Aorta (tissue), 5 donors: ENCODE results near the gene HSPA14. TPM values are rescaled to one million over a fixed set of nuclear protein-coding genes. Genes with fewer than 3 reads are reported as not detected.
A peak's percentile ranks its signal among the peaks of the same experiment; 100 is the strongest.

Source experiments
- ATAC-seq: fragments of 200-7000 bp; cut with Tn5 transposase; one replicate; pipeline ENCODE4 v1.9.1; 2022; ENCODE audit warnings: moderate library complexity; ENCODE audit not compliant: low FRiP score
- DNase-seq, 2 donors: peaks; one replicate each; pipeline ENCODE4 v3.0.0-alpha.2; 2020
- H3K27ac ChIP-seq, 2 donors: one replicate each; pipeline ENCODE4 v1.5.1; 2013; ENCODE audit warnings: low read length in 2 of 2, mild to moderate bottlenecking in 2 of 2, moderate library complexity in 2 of 2, control low read depth in 1 of 2, inconsistent platforms in 1 of 2, low read depth in 1 of 2
- H3K27me3 ChIP-seq, 2 donors: one replicate each; pipeline ENCODE4 v1.6.1; 2013; ENCODE audit warnings: control low read depth in 1 of 2, low read length in 1 of 2, mild to moderate bottlenecking in 1 of 2, moderate library complexity in 1 of 2; ENCODE audit not compliant: insufficient read depth in 2 of 2, control insufficient read depth in 1 of 2
- H3K36me3 ChIP-seq, 2 donors: one replicate each; pipeline ENCODE4 v1.6.1; 2013; ENCODE audit warnings: control low read depth in 1 of 2, low read length in 1 of 2, mild to moderate bottlenecking in 1 of 2; ENCODE audit not compliant: insufficient read depth in 2 of 2, control insufficient read depth in 1 of 2
- H3K4me1 ChIP-seq, 2 donors: one replicate each; pipeline ENCODE4 v1.6.1; 2013; ENCODE audit warnings: low read length in 2 of 2, control low read depth in 1 of 2, mild to moderate bottlenecking in 1 of 2, moderate library complexity in 1 of 2; ENCODE audit not compliant: insufficient read depth in 2 of 2, control insufficient read depth in 1 of 2
- H3K4me3 ChIP-seq, 2 donors: one replicate each; pipeline ENCODE4 v1.5.1; 2013; ENCODE audit warnings: low read length in 2 of 2, control low read depth in 1 of 2, mild to moderate bottlenecking in 1 of 2
- H3K9me3 ChIP-seq: one replicate; pipeline ENCODE4 v1.6.1; 2013; ENCODE audit warnings: mild to moderate bottlenecking, low read length; ENCODE audit not compliant: control insufficient read depth
- WGBS, 2 donors: extraction: QIAGEN DNeasy Blood & Tissue Kit; methylation state at CpG; one replicate each; pipeline ENCODE4 v1.1.7; 2013; 5-methylcytosine and 5-hydroxymethylcytosine counted together
- intact Hi-C, 2 donors: fragments of 100-400 bp; cut with DNase I; formaldehyde crosslinking; loops; one replicate each; pipeline versions ENCODE4 v1.14.2 to v1.15.0; 2022
- long read RNA-seq, 2 donors: library from polyadenylated mRNA; unstranded; transcript quantifications; one replicate each; pipeline ENCODE4 v2.0.0, GENCODE V29; 2020 to 2021
- polyA plus RNA-seq, 2 donors: library from polyadenylated mRNA; stranded (reverse); fragments of 200-250 nt; gene quantifications; one replicate each; pipeline ENCODE4 v1.2.3, GENCODE V29; 2013
- total RNA-seq, 2 donors: library from RNA; stranded (reverse); fragmentation: NEBNext Ultra II Directional; extraction: Animal tissue kit (Norgen Biotek cat#: 25700); gene quantifications; one replicate each; pipeline ENCODE4 v1.2.1, GENCODE V29; 2021
- donor health status: healthy with polysubstance abuse.
- donor health status: Bipolar disorder and iron deficiency.
- donor health status: DM: no; HTN: no; CAD: no.
- donor health status: DM: no; HTN: no; CAD: no.
- donor health status: DM: yes; HTN: yes; CAD: no.

HSPA14 gene
- total RNA-seq (10 to 100 TPM; 11.5 TPM), polyA plus RNA-seq (10 to 100 TPM in 1 of 2 donors, 1 to 10 TPM in 1; 7.3 to 11.7 TPM)
- long read RNA-seq, donor 1, transcript HSPA14-201 (14 exons, 1,904 nt), result major isoform, 20 of 46 reads
- long read RNA-seq, donor 1, partial matches to known transcripts, result 24 of 46 reads
- long read RNA-seq, donor 1, other reads (novel, unspliced or antisense), result 2 of 46 reads
- long read RNA-seq, donor 2, partial matches to known transcripts, result 3 of 9 reads
- long read RNA-seq, donor 2, other reads (novel, unspliced or antisense), result 2 of 9 reads

GRCh38 chr10:14837757-14838581 is at the start of gene HSPA14, which contains the start of the genes CDNF and MSANTD7:
TSS of gene HSPA14 (plus strand) at chr10:14838306. CDS start at chr10:14838403, 97 bp downstream.
TSS of gene CDNF (minus strand) at chr10:14838037. CDS start at chr10:14837946, 91 bp downstream.
TSS of gene MSANTD7 (plus strand) at chr10:14838306. CDS start at chr10:14842285, 3,979 bp downstream.
- H3K9me3 ChIP-seq, result no peaks in the 10 kb centered on the region
- peak; percentile 99 to 100 for DNase-seq
- no peaks in the 10 kb centered on the region for H3K4me1 ChIP-seq
- ATAC-seq, result peak; percentile 99
- H3K27ac ChIP-seq, result peak within 1 kb of the TSS; percentile 67 to 92
- WGBS, 2 donors, result 0 to 1% methylated on average over 72 of the region's 72 CpGs
- H3K36me3 ChIP-seq, result peaks cover 0 to 2% of the 10 kb centered on the region in 2 donors
- no peaks in the 10 kb centered on the region for H3K27me3 ChIP-seq
- intact Hi-C loops, result loop anchor here in 1 of 2 donors (1.0 to 5.0 kb wide), 2 partner anchors 40 to 236 kb away; partner anchors contain the start of gene SUV39H2
- peak within 1 kb of the TSS; percentile 81 to 93 for H3K4me3 ChIP-seq

- H3K4me1 ChIP-seq, result no peaks in the 10 kb centered on the region
- H3K27me3 ChIP-seq, result no peaks in the 10 kb centered on the region
- no peaks in the 10 kb centered on the region for H3K36me3 ChIP-seq
- no peak for ATAC-seq
- H3K9me3 ChIP-seq, result no peaks in the 10 kb centered on the region
- H3K4me3 ChIP-seq, result no peak overlapping the region
- no peak for DNase-seq
- H3K27ac ChIP-seq, result no peak overlapping the region
- intact Hi-C loops, result no loop called here
- 32 to 53% methylated on average over 5 of the region's 5 CpGs for WGBS, 2 donors
Observed at GRCh38 chr10:14798636-14799035, 39.5 kb upstream of the HSPA14 start.

DNA sequence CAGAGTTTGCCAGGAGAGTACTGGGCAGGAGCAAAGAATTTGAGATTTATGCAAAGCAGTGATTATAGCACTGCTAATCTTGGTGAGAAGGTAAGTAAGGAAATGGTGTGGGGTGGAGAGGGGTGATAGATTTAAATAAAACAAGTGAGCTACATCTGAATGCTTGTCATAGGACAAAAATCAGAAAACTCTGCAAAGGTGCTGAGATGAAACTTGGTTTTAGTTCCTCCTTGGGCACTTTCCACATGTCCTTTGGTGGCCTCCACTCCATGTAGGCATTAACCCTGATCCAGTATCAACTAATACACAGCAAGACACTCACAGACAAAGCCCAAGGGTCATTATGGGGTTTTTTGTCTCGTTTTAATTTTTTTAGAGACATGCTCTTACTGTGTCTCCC is 37.7 kb upstream of the HSPA14 start:
- no peak for ATAC-seq
- H3K4me1 ChIP-seq, result no peaks in the 10 kb centered on the region
- intact Hi-C loops, result no loop called here
- DNase-seq, result no peak
- H3K27me3 ChIP-seq, result no peaks in the 10 kb centered on the region
- H3K9me3 ChIP-seq, result no peaks in the 10 kb centered on the region
- no peaks in the 10 kb centered on the region for H3K36me3 ChIP-seq
- no peak overlapping the region for H3K27ac ChIP-seq
- WGBS, 2 donors, result 48 to 58% methylated on average over 1 of the region's 1 CpG
- no peak overlapping the region for H3K4me3 ChIP-seq

DNA sequence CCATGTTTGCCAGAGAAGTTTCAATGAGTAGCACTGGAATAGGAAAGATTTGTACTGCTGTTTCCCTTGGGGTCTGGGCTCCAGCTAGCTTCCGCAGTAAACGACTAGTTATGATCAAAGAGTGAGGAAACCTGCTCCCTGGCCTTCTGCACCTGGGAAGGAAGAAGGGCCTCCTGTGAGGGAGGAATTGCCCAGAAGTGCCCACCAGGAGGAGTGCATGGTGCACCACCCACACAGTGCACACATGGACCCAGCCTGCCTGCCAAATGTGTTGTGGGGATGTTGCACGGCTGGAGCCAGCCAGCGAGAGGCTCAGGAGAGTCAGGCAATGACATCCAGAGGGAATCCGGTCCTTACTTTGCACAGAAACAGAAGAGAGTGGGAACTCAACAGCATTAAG is 36.4 kb upstream of the HSPA14 start:
- no peaks in the 10 kb centered on the region for H3K9me3 ChIP-seq
- intact Hi-C loops, result loop anchor here in 1 of 2 donors (2.0 kb wide), 1 partner anchor 15 kb away; no protein-coding TSS in a partner anchor
- 65 to 73% methylated on average over 5 of the region's 5 CpGs for WGBS, 2 donors
- DNase-seq (no peak), ATAC-seq (no peak)
- no peak overlapping the region for H3K4me3 ChIP-seq
- no peak overlapping the region for H3K27ac ChIP-seq
- no peaks in the 10 kb centered on the region for H3K36me3 ChIP-seq
- peaks cover 0 to under 1% of the 10 kb centered on the region in 2 donors for H3K4me1 ChIP-seq
- no peaks in the 10 kb centered on the region for H3K27me3 ChIP-seq

DNA sequence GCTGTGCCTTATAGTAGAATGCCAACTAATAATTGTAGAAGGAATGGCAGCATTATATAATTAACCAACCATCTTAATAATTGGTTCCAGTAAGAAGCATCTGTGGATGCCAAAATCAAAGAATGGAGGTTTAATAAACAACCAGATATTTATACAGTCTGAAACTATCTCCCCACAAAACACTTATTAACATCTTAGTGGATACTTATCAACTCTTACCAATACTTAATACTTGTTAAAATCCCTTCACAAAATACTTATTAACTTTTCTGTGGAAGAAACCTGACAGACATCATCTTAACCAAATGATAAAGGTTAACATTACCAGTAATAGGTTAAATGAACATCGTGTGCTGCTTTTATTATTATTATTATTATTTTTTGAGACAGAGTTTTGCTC is 34.3 kb upstream of the HSPA14 start:
- ATAC-seq, result no peak
- Histone ChIP-seq H3K27ac (no peak overlapping the region), H3K27me3 (no peaks in the 10 kb centered on the region), H3K4me1 (peaks cover 0 to 2% of the 10 kb centered on the region in 2 donors), H3K36me3 (no peaks in the 10 kb centered on the region), H3K4me3 (no peak overlapping the region), H3K9me3 (no peaks in the 10 kb centered on the region)
- intact Hi-C loops, result loop anchor here in 1 of 2 donors (2.0 kb wide), 1 partner anchor 13 kb away; no protein-coding TSS in a partner anchor
- no peak for DNase-seq
- WGBS, 2 donors, result 35 to 51% methylated on average over 1 of the region's 1 CpG

DNA sequence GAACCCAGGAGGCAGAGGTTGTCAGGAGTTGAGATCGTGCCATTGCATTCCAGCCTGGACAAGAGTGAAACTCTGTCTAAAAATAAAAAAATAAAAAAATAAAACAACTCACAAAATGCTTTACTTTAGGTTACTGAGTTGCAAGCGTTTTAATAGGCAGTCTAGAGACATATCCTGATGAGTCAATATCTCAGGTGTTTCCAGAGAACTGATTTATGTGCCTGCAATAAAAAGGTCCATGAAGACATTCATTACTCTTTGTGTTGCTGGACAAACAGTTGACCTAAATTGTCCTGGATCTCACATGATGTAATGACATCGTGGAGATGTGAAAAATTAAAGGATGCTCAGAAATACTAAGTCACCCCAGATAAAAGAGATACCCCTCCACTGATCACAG is 31.8 kb upstream of the HSPA14 start:
- Histone ChIP-seq H3K4me3 (no peak overlapping the region), H3K36me3 (no peaks in the 10 kb centered on the region), H3K9me3 (no peaks in the 10 kb centered on the region), H3K4me1 (peaks cover 0 to 2% of the 10 kb centered on the region in 2 donors), H3K27me3 (no peaks in the 10 kb centered on the region), H3K27ac (no peak overlapping the region)
- DNase-seq (no peak), ATAC-seq (no peak)
- intact Hi-C loops, result no loop called here
- 59 to 62% methylated on average over 3 of the region's 3 CpGs for WGBS, 2 donors

GRCh38 chr10:14810969-14811953 is 26.8 kb upstream of the HSPA14 start:
- DNase-seq, result peak in 1 of 2 donors; percentile 33
- 71% methylated on average over 9 of the region's 9 CpGs for WGBS, 2 donors
- Histone ChIP-seq H3K9me3 (no peaks in the 10 kb centered on the region), H3K27me3 (no peaks in the 10 kb centered on the region), H3K36me3 (no peaks in the 10 kb centered on the region), H3K27ac (no peak overlapping the region), H3K4me3 (no peak overlapping the region), H3K4me1 (peaks cover 0 to 2% of the 10 kb centered on the region in 2 donors)
- intact Hi-C loops, result no loop called here
- no peak for ATAC-seq

GRCh38 chr10:14812271-14812670 is 25.8 kb upstream of the HSPA14 start:
- Histone ChIP-seq H3K27ac (no peak overlapping the region), H3K36me3 (no peaks in the 10 kb centered on the region), H3K27me3 (no peaks in the 10 kb centered on the region), H3K4me1 (no peaks in the 10 kb centered on the region), H3K4me3 (no peak overlapping the region), H3K9me3 (no peaks in the 10 kb centered on the region)
- no peak for DNase-seq
- WGBS, 2 donors, result 94 to 97% methylated on average over 3 of the region's 3 CpGs
- no peak for ATAC-seq
- intact Hi-C loops, result no loop called here
